Osteoblast (primary cell): ENCODE measurements around the gene LRRC28. TPM values are rescaled to one million over a fixed set of nuclear protein-coding genes. Genes with fewer than 3 reads are reported as not detected.

Source experiments
- DNase-seq: peaks from one replicate; pipeline ENCODE4 v3.0.0; 2011; ENCODE audit warnings: low spot score, mixed read lengths; ENCODE audit not compliant: insufficient read length; ENCODE audit errors: missing footprints
- H2AFZ ChIP-seq: 2 replicates; pipeline ENCODE4 v1.6.0; 2011; ENCODE audit warnings: mild to moderate bottlenecking, low read length
- H3K27ac ChIP-seq: 2 replicates; pipeline ENCODE4 v1.5.1; 2011; ENCODE audit warnings: mild to moderate bottlenecking, low read depth, low read length, moderate library complexity
- H3K27me3 ChIP-seq: 2 replicates; pipeline ENCODE4 v1.6.0; 2012; ENCODE audit warnings: mild to moderate bottlenecking, control low read depth, inconsistent platforms, low read length, moderate library complexity; ENCODE audit not compliant: insufficient read depth
- H3K36me3 ChIP-seq: 2 replicates; pipeline ENCODE4 v1.5.1; 2011; ENCODE audit warnings: mild to moderate bottlenecking, low read length, control low read depth, moderate library complexity; ENCODE audit not compliant: insufficient read depth
- H3K4me1 ChIP-seq: 2 replicates; pipeline ENCODE4 v1.5.1; 2011; ENCODE audit warnings: mild to moderate bottlenecking, low read length, control low read depth, moderate library complexity; ENCODE audit not compliant: insufficient read depth
- H3K4me2 ChIP-seq: 2 replicates; pipeline ENCODE4 v1.6.0; 2011; ENCODE audit warnings: mild to moderate bottlenecking, low read length; ENCODE audit not compliant: insufficient read depth
- H3K4me3 ChIP-seq: fragments of 200-600 bp; sonication (generic); 3 replicates; pipeline ENCODE4 v1.5.1; 2012; ENCODE audit warnings: mild to moderate bottlenecking, low read length, inconsistent platforms; ENCODE audit not compliant: insufficient read depth
- H3K79me2 ChIP-seq: 2 replicates; pipeline ENCODE4 v1.6.0; 2012; ENCODE audit warnings: mild to moderate bottlenecking, low read length, control low read depth, inconsistent platforms; ENCODE audit not compliant: insufficient read depth
- H3K9me3 ChIP-seq: 2 replicates; pipeline ENCODE4 v1.5.1; 2011; ENCODE audit warnings: low read depth, low read length, control low read depth
- H4K20me1 ChIP-seq: 2 replicates; pipeline ENCODE4 v1.6.0; 2012; ENCODE audit warnings: mild to moderate bottlenecking, low read length, control low read depth; ENCODE audit not compliant: insufficient read depth
- total RNA-seq: library from RNA; depleted of rRNA; stranded (reverse); fragments of >200 nt; gene quantifications from 2 replicates; pipeline ENCODE4 v1.2.3, GENCODE V29; 2012
- TF ChIP-seq, protein P1 (sequence below): IDR thresholded peaks from 2 replicates; pipeline ENCODE4 v1.5.1; 2011; ENCODE audit warnings: mild to moderate bottlenecking, low read depth, low read length, moderate library complexity; ENCODE audit errors: extremely low read depth

Gene LRRC28
- total RNA-seq, 1 donor: 32.6 TPM

DNA sequence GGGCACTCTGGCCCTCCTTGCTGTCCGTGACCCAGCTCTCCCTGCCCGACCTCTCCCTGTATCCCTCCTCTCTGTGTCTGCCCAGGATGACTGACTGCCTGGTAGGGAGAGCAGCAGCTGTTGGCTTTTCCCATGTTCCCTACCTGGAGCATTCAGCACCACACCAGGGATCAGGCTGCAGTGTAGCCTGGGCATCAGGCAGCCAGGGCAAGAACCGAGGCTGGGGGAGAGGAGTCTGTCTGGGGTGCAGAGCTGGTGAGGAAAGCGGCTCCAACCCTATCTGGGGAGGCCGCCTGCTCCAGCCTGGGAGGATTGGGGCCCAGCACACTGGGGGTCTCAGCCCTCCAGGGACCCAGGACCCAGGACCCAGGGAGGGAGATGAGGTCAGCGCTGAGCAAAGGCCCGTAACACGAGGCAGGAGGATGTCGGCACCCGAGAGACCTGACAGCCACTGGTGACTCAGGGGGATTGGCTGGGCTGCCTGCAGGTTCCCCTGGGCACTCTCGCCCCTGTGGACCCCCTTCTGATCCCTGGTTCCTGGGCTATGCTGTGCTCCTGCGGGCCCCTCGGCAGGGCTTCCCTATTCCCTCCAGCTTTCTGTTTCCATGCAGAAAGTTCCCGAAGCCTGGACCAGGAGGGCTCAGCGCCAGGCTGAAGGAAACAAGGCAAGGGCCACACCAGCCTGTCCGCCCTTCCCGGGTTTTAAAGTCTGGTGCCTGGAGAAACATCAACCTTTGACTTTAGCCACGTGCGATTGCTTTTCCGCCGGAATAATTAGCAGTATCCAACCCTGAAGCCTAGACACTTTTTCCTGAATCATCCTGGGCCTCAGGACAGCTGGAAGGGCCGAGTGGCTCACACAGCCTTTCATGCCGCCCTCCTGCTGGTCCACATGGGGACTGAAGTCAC lies 186.3 kb downstream of the LRRC28 start:
- peak; percentile 88 for DNase-seq
- Histone ChIP-seq H3K27me3 (no peaks in the 10 kb centered on the region), H3K4me3 (no peak overlapping the region), H2AFZ (no peak overlapping the region), H3K9me3 (no peaks in the 10 kb centered on the region), H3K4me2 (no peak overlapping the region), H3K36me3 (no peaks in the 10 kb centered on the region), H4K20me1 (no peaks in the 10 kb centered on the region), H3K79me2 (no peaks in the 10 kb centered on the region), H3K4me1 (peaks cover 16% of the 10 kb centered on the region), H3K27ac (no peak overlapping the region)
- TF ChIP-seq, protein P1, sequence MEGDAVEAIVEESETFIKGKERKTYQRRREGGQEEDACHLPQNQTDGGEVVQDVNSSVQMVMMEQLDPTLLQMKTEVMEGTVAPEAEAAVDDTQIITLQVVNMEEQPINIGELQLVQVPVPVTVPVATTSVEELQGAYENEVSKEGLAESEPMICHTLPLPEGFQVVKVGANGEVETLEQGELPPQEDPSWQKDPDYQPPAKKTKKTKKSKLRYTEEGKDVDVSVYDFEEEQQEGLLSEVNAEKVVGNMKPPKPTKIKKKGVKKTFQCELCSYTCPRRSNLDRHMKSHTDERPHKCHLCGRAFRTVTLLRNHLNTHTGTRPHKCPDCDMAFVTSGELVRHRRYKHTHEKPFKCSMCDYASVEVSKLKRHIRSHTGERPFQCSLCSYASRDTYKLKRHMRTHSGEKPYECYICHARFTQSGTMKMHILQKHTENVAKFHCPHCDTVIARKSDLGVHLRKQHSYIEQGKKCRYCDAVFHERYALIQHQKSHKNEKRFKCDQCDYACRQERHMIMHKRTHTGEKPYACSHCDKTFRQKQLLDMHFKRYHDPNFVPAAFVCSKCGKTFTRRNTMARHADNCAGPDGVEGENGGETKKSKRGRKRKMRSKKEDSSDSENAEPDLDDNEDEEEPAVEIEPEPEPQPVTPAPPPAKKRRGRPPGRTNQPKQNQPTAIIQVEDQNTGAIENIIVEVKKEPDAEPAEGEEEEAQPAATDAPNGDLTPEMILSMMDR: no peak

DNA sequence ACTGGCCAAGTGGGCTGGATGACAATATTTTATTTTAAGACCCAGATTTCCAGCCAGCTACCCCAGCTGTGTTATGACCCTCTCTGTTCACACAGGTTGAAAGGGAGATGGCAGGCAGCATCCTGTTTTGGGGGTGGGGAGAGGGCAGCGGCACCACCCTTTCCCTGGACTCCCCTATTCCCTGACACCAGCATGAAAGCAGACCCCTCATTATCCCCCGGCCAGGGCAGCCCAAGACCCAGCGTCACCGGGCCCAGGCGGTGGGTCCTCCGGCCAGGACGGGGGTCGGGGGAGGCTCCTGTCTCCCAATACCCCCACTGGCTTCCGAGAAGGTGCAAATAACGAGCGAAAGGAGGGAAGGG lies 186.9 kb downstream of the LRRC28 start:
- no peak overlapping the region for H3K4me3 ChIP-seq
- no peak for DNase-seq
- TF ChIP-seq, protein P1: no peak
- no peaks in the 10 kb centered on the region for H4K20me1 ChIP-seq
- no peaks in the 10 kb centered on the region for H3K9me3 ChIP-seq
- no peaks in the 10 kb centered on the region for H3K36me3 ChIP-seq
- no peaks in the 10 kb centered on the region for H3K27me3 ChIP-seq
- no peak overlapping the region for H3K4me2 ChIP-seq
- no peak overlapping the region for H3K27ac ChIP-seq
- H3K79me2 ChIP-seq: no peaks in the 10 kb centered on the region
- no peak overlapping the region for H2AFZ ChIP-seq
- peaks cover 22% of the 10 kb centered on the region for H3K4me1 ChIP-seq

DNA sequence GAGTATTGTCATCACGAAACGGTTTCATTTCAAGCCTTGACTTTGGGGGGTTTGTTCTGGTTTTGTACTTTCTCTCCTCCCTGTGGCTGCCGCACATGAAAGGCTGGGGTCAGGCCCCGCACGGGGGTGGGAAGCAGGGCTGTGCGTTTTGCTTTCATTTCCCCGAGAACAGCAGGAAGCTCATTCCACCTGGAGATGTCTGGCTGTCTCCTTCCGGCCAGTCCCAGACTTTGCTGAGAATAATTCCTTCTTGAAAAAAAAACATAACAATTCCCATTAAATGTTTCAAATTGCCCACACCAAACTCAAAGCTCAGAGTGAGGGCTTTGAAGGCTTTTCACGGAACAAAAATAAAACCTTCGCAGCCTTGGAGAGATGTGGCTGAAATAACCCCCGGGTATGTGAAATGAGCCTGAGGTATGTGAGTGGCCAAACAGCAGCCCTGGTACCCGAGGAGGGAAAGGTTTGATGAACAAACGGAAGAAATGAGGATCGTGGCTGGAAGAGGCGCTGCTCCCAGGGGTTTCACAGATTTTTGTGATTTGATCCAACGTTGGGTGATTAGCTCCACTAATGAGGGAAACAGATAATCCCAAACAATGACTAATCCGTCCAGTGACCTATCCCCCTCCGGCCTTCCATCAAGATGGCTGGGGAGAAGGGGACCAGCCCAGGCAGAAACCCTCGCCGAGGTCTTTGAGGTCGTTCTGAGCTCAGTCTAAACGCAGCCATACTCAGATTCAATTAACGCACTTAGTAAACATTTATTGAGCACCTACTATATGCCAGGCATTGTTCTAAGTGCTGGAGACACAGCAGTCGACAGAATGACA lies 187.6 kb downstream of the LRRC28 start:
- H3K36me3 ChIP-seq: no peaks in the 10 kb centered on the region
- no peaks in the 10 kb centered on the region for H3K79me2 ChIP-seq
- H3K27me3 ChIP-seq: no peaks in the 10 kb centered on the region
- TF ChIP-seq, protein P1: no peak
- DNase-seq: peak; percentile 86
- no peak overlapping the region for H3K4me2 ChIP-seq
- no peak overlapping the region for H2AFZ ChIP-seq
- no peak overlapping the region for H3K27ac ChIP-seq
- peaks cover 22% of the 10 kb centered on the region for H3K4me1 ChIP-seq
- no peaks in the 10 kb centered on the region for H3K9me3 ChIP-seq
- H3K4me3 ChIP-seq: no peak overlapping the region
- H4K20me1 ChIP-seq: no peaks in the 10 kb centered on the region

DNA sequence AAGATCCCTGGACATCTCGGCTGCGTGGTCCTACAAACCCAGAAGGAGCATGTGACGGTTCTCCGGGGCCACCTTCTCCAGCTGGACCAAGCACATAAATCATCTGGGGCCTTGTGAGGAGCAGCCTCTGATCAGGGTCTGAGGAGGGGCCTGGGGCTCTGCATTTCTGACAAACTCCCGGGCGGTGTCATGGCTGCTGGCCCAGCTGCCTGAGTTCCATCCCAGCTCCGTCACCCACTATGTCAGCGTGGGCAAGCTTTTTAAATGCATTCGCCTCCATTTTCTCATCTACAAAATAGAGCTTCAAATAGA lies 188.2 kb downstream of the LRRC28 start:
- H3K79me2 ChIP-seq: no peaks in the 10 kb centered on the region
- H3K27ac ChIP-seq: no peak overlapping the region
- no peak overlapping the region for H3K4me2 ChIP-seq
- H3K4me3 ChIP-seq: no peak overlapping the region
- H4K20me1 ChIP-seq: no peaks in the 10 kb centered on the region
- H2AFZ ChIP-seq: no peak overlapping the region
- H3K27me3 ChIP-seq: no peaks in the 10 kb centered on the region
- peaks cover 22% of the 10 kb centered on the region for H3K4me1 ChIP-seq
- no peaks in the 10 kb centered on the region for H3K36me3 ChIP-seq
- DNase-seq: peak; percentile 67
- H3K9me3 ChIP-seq: no peaks in the 10 kb centered on the region
- TF ChIP-seq, protein P1: no peak
